AG09309 (cell line): Measurements from ENCODE around the gene KLHDC9.

Experiments used
- DNase-seq: peaks from one replicate; pipeline ENCODE4 v3.0.0-alpha.2; 2010; ENCODE audit warnings: low read depth
- H3K4me3 ChIP-seq: 2 replicates; pipeline ENCODE4 v1.5.1; 2011; ENCODE audit warnings: mild to moderate bottlenecking, low read depth, low read length, moderate library complexity; ENCODE audit not compliant: control insufficient read depth
- CTCF ChIP-seq: IDR thresholded peaks from 2 replicates; pipeline ENCODE4 v1.5.1; 2011; ENCODE audit warnings: mild to moderate bottlenecking, low read depth, low read length, inconsistent platforms; ENCODE audit not compliant: insufficient read depth, control insufficient read depth; ENCODE audit errors: missing control alignments

KLHDC9 gene

GRCh38 chr1:161069731-161070270 is 28.4 kb upstream of the KLHDC9 start, which contains the start of gene ARHGAP30:
ARHGAP30 (minus strand) TSS chr1:161069891; CDS start chr1:161069624, 267 bp downstream.
- no peak for DNase-seq
- no peak within 1 kb of the TSS for H3K4me3 ChIP-seq
- no peak for TF ChIP-seq CTCF

DNA sequence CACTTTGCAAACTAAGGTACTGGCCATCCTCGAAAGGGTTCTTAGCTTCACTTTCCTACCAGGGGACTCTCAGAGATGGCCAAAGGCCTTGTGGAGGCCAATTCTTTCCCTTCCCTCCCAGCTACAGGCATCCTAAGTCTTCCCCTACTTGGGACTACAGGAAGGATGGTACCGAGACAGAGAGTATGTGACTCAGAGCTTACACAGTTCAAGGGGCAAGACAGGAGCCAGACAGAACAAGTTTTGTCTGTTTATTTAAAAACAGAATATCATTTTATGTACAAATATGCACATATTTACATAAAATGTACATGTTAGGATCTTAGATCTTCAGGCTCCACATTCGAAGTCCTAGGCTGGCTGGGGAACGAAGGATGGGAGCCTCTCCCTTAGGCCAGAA is 27.4 kb upstream of the KLHDC9 start:
- no peak overlapping the region for H3K4me3 ChIP-seq
- no peak for DNase-seq
- TF ChIP-seq CTCF = no peak

DNA sequence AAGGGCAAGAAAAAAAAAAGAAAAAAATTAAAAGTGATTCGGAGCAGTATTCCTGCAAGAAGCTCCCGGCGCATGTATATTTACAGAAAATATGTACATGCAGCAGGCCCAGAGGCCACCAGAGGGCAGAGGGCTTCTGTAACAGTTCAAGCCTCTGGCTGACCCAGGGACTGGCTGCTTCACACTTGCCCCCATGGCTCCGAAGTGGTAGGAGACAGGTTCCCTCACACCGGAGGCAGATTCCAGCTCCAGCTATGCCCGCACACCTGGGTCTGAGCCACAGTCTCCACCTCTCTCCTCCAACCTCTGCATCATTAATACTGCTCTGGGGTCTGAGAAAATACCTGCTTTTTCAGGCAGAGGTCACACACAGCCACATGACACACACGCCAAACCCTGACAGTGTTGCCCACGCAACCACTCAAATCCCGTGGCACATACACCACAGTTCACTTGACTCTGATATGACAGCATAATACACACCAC is 26.2 kb upstream of the KLHDC9 start:
- no peak overlapping the region for H3K4me3 ChIP-seq
- DNase-seq = no peak
- peak; percentile 69 for TF ChIP-seq CTCF

DNA sequence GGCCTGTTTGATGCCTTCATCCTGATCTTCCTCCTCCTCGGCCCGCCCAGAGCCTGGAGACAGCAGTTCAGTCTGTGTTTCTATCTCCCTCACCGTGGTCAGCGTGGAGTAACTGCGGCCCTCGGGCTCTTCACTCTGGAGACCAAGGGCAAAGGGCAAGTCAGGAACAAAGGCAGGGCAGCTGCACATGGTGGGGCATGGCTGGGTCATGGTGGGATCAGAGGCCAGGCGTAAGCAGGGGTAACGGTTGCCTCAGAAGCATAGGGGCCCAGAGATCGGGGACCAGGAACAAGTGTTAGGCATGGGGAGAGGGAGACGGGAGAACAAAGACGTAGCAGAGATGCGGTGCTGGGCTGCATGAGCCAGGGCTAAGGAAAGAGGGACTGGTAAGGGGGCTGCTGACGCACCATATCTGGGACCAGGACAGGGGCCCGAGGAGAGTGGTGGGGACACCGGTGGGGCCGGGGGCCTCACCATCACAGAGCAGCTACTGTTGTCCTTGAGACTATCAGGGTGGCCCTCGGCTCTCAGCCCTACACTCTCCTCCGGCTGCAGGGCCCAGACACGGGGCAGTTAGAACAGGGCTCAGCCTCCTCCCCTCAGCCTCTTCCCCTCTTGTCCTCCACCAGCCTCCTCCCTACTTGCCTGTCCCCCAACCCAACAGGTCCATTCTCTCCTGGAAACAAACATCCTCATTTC is 25.3 kb upstream of the KLHDC9 start:
- no peak for TF ChIP-seq CTCF
- DNase-seq = no peak
- H3K4me3 ChIP-seq = no peak overlapping the region

DNA sequence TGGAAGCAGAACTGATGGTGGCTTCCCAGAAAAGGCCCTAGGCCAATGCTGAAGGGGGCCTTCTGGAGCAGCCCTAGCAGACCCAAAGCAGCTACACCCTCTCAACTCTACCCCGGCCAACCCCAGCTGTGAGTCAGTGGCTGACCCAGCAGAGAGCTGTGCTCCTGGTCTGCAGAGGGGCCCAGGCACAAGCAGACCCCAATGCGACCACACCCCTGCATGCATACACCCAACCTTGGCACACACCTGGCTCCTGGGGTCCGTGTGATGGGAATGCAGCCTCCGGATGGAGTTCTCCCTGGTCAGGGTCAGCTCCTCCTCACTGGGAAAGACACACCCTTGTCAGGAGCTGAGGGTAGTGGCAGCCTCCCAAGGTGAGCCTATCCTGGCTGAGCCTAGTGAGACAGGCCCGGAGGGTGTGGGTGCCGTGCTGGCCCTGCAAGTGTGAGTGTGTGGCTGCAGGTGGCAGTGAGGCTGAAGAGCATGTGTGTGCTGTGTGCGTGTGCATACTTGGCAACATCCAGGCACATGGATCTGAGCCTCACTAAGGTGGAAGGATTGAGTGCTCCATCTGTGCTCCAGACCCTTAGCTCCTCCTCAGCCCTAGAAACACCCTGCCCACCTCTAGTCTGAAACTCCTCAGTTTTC is 24.6 kb upstream of the KLHDC9 start:
- no peak overlapping the region for H3K4me3 ChIP-seq
- TF ChIP-seq CTCF = no peak
- no peak for DNase-seq

DNA sequence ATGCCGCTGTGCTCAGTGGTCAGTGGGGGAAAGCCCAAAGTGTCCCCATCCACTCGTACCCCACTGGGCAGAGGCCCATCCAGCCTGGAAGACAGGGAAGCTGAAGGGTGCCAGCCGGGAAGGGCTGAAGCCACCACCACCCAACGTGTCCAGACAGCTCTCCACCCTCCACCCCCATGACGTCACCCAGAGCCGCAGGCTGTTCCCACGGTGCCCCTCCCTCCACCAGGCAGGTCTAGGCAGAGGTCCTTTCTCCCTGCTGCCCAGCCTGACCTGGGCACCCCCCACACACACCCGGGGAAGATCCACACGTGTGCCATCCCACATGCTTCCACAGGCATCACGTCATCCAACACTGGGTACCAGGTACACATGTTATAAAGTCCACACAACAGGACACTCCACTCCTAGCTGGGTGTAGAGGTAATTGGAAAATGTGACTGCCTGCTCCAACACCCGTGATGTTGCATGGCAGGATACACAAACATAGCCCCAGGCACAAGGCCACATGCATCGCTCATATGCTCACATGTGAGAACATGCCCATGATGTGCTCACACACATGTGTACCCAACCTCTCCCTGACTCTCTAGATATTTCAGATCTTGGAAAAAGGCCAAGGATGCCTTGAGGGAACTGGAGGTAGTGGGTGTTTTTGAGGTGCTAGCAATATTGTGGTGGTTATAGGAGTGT is 23.3 kb upstream of the KLHDC9 start:
- DNase-seq = no peak
- no peak overlapping the region for H3K4me3 ChIP-seq
- TF ChIP-seq CTCF = no peak
